Adrenal gland (tissue), 12 donors: ENCODE data around the gene DNAJB5. TPM values are rescaled to one million over a fixed set of nuclear protein-coding genes. Genes with fewer than 3 reads are reported as not detected.

Source experiments
- DNase-seq, 7 donors: peaks; one replicate each; pipeline ENCODE4 v3.0.0-alpha.2; 2019 to 2020
- H3K27ac ChIP-seq, 5 donors: fragments of 200-600 bp; sonication (generic) in 4 of 5; 1 replicate in 3 of 5; 2 replicates in 2 of 5; pipeline versions ENCODE4 v1.5.1 to v1.8.0; 2016 to 2020; ENCODE audit warnings: mild to moderate bottlenecking in 1 of 5
- H3K27me3 ChIP-seq: fragments of 200-600 bp; 2 replicates; pipeline ENCODE4 v1.8.0; 2021
- H3K36me3 ChIP-seq, 2 donors: fragments of 200-600 bp; replicated peaks in 1 of 2; 1 replicate in 1 of 2; 2 replicates in 1 of 2; pipeline versions ENCODE4 v1.5.1 to v1.8.0; 2018 to 2022
- H3K4me1 ChIP-seq, 2 donors: fragments of 200-600 bp; replicated peaks in 1 of 2; 1 replicate in 1 of 2; 2 replicates in 1 of 2; pipeline versions ENCODE4 v1.5.1 to v1.8.0; 2018 to 2021
- H3K4me3 ChIP-seq, 4 donors: fragments of 200-600 bp; sonication (generic) in 3 of 4; one replicate each; pipeline ENCODE4 v1.5.1; 2016 to 2018
- H3K9me3 ChIP-seq, 3 donors: fragments of 200-600 bp; sonication (generic) in 1 of 3; replicated peaks in 1 of 3; 1 replicate in 2 of 3; 2 replicates in 1 of 3; pipeline versions ENCODE4 v1.5.1 to v1.8.0; 2016 to 2021
- POLR2A ChIP-seq, 2 donors: fragments of 450-650 bp; IDR thresholded peaks; one replicate each; pipeline ENCODE4 v1.6.1; 2017; ENCODE audit warnings: antibody characterized with exemption in 2 of 2, mild to moderate bottlenecking in 2 of 2, moderate library complexity in 1 of 2
- WGBS, 4 donors: extraction: QIAGEN DNeasy Blood & Tissue Kit in 2 of 4; methylation state at CpG; one replicate each; pipeline versions ENCODE4 v1.1.5 to v1.1.7; 2013 to 2017; 5-methylcytosine and 5-hydroxymethylcytosine counted together
- intact Hi-C, 2 donors: fragments of 100-400 bp; cut with DNase I; formaldehyde crosslinking; loops; one replicate each; pipeline versions ENCODE4 v1.14.1 to v1.15.0; 2022 to 2023
- polyA plus RNA-seq, 3 donors: library from polyadenylated mRNA; stranded (reverse); fragments of 200-250 nt in 2 of 3; fragments of 350-450 nt in 1 of 3; fragmentation: Illumina TruSeq in 1 of 3; extraction: RNeasy Lipid Tissue Mini Kit (QIAGEN cat#74804) in 1 of 3; gene quantifications; one replicate each; pipeline ENCODE4 v1.2.3, GENCODE V29; 2013 to 2014
- total RNA-seq, 9 donors: library from RNA; depleted of rRNA in 4 of 9; stranded (reverse); fragments of >200 nt in 4 of 9; fragments of 120-200 nt in 1 of 9; fragmentation: NEBNext Ultra II Directional in 1 of 9; extraction: Animal tissue kit (Norgen Biotek cat#: 25700) in 1 of 9; gene quantifications; one replicate each; pipeline versions ENCODE4 v1.1.0 to v1.2.4, GENCODE V29; 2013 to 2023
- TF ChIP-seq, protein P1 (sequence below), 6 experiments: fragments of 450-650 bp in 4 of 6; fragments of 200-600 bp in 2 of 6; sonication (generic) in 1 of 6; IDR thresholded peaks; 1 replicate in 5 of 6; 2 replicates in 1 of 6; pipeline versions ENCODE4 v1.5.1 to v1.8.0; 2016 to 2021; ENCODE audit warnings: antibody characterized with exemption in 6 of 6, mild to moderate bottlenecking in 2 of 6, moderate library complexity in 1 of 6
- donor health status: healthy with polysubstance abuse.
- donor health status: Bipolar disorder and iron deficiency.
- donor health status: DM: yes; HTN: yes; CAD: no.
- donor health status: DM: no; HTN: no; CAD: no.
- donor health status: DM: no; HTN: no; CAD: no.
- donor health status: DM: yes; HTN: yes; CAD: no.

DNAJB5 gene
- total and polyA plus RNA-seq, 12 donors: 6.2 to 22.4 (median 14.1) TPM

DNA sequence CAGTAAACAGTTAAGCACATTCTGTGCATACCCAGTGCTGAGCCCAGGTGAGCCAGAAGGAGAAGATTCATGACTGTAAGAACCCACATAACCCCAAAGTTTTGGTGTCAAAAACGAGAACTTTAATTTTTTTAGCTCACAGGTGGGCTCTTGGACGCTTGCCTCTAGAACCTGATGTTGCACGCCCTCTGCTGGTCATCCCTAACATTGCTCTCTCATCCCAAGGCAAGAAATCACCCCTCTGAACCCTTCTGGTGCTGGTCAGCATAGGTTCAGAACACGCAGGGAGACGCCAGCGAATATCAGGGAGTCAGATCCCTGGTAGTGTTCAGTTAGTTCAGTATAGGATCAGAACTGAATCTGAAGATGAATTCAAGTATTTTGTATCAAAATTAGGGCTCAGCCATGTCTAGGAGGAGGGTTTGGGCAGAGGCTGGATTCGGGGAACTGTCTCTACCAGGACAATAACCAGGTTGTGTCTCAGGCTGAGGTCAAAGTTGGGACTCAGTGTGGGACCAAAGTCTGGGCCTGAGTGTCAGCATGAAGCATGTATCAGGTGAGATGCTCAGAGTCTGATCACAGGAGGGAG lies 4.1 kb upstream of the DNAJB5 start:
- WGBS, 4 donors: 17 to 18% (median 18%) methylated on average over 6 to 7 of the region's 7 CpGs
- no peak overlapping the region for H3K27ac ChIP-seq
- intact Hi-C loops: loop anchor here in 1 of 2 donors (5.0 to 10.0 kb wide), 2 partner anchors 83 to 109 kb away; partner anchors contain the start of gene PIGO
- H3K4me1 ChIP-seq: peaks cover 4 to 5% of the 10 kb centered on the region in 2 donors
- no peak for TF ChIP-seq POLR2A (IDR thresholded peaks at IDR 0.05)
- TF ChIP-seq, protein P1, sequence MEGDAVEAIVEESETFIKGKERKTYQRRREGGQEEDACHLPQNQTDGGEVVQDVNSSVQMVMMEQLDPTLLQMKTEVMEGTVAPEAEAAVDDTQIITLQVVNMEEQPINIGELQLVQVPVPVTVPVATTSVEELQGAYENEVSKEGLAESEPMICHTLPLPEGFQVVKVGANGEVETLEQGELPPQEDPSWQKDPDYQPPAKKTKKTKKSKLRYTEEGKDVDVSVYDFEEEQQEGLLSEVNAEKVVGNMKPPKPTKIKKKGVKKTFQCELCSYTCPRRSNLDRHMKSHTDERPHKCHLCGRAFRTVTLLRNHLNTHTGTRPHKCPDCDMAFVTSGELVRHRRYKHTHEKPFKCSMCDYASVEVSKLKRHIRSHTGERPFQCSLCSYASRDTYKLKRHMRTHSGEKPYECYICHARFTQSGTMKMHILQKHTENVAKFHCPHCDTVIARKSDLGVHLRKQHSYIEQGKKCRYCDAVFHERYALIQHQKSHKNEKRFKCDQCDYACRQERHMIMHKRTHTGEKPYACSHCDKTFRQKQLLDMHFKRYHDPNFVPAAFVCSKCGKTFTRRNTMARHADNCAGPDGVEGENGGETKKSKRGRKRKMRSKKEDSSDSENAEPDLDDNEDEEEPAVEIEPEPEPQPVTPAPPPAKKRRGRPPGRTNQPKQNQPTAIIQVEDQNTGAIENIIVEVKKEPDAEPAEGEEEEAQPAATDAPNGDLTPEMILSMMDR (IDR thresholded peaks at IDR 0.05): peak; percentile 67 to 85 (median 76)
- H3K27me3 ChIP-seq: no peaks in the 10 kb centered on the region
- no peaks in the 10 kb centered on the region for H3K9me3 ChIP-seq
- H3K36me3 ChIP-seq: no peaks in the 10 kb centered on the region
- H3K4me3 ChIP-seq: no peak overlapping the region
- peak in 6 of 7 donors; percentile 59 to 90 (median 70) for DNase-seq

DNA sequence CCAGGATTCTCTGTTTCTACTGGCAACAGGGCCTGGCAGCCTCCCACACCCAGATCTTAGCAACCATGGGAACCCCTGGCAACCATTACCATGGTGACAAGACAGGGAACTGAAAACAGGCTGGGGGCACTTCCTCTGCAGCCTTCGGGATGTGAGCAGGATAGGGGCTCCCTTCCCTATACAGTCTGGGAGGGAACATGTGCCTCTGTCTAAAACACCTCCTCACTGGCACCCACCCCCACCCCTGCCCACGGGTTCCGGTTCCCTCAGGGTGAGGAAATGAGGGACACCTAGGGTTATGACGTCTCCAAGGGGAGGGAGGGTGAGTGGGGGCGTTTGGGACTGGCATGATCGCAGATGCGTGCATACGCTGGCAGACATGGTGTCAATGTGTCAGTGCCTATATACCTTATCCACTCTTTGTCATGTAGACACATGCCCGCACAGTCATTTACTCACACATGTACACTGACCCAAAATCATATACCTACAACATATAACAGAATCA lies 3.0 kb upstream of the DNAJB5 start:
- Histone ChIP-seq H3K27me3 (no peaks in the 10 kb centered on the region), H3K9me3 (no peaks in the 10 kb centered on the region), H3K4me3 (no peak overlapping the region), H3K4me1 (peaks cover 5 to 13% of the 10 kb centered on the region in 2 donors), H3K36me3 (no peaks in the 10 kb centered on the region), H3K27ac (peak overlapping the region in 1 of 5 donors; percentile 47)
- DNase-seq: peak in 4 of 7 donors; percentile 22 to 86 (median 38)
- intact Hi-C loops: loop anchor here in 1 of 2 donors (5.0 to 10.0 kb wide), 2 partner anchors 84 to 108 kb away; partner anchors contain the start of gene PIGO
- TF ChIP-seq, protein P1 (IDR thresholded peaks at IDR 0.05): no peak
- TF ChIP-seq POLR2A (IDR thresholded peaks at IDR 0.05): no peak
- WGBS, 4 donors: 47 to 61% (median 48%) methylated on average over 3 to 9 of the region's 9 CpGs

DNA sequence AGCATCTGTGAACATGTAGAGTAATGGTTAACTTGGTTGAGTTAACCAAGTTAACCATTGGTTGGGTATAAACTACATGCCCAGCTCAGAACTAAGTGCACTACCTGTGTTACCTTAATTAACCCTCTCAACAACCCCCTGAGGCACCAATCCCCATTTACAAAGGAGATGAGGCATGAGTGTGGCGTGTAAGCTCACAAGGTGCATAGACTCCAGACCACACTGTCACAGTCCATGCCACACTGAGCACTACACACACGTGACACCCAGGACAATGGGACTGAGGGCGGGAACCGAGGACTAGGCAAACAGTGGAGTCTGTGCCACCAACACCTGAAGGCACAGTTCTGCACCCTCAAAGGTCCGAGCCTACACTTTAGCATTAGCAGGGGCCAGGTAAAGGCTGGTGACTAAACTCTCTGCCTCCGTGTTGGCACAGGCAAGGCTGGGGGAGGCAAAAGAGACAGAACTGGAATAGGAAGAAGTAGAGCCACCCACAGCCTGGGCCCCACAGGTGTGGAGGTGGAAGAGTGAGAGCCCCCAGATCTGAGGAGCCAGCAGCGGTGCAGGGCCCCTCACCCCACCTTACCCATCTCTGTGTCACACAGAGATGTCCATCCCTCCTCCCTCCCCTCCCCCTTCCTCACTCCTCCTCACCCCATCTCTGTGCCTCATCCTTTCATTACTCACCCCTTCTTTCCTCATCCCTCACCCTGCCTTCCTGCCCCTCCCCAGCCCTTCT lies 2.2 kb upstream of the DNAJB5 start:
- no peak for TF ChIP-seq POLR2A (IDR thresholded peaks at IDR 0.05)
- TF ChIP-seq, protein P1 (IDR thresholded peaks at IDR 0.05): no peak
- DNase-seq: peak in 2 of 7 donors; percentile 15 to 67
- intact Hi-C loops: loop anchor here in 1 of 2 donors (5.0 to 10.0 kb wide), 2 partner anchors 85 to 107 kb away; partner anchors contain the start of gene PIGO
- peaks cover 11 to 20% of the 10 kb centered on the region in 2 donors for H3K4me1 ChIP-seq
- H3K27me3 ChIP-seq: no peaks in the 10 kb centered on the region
- no peaks in the 10 kb centered on the region for H3K36me3 ChIP-seq
- no peaks in the 10 kb centered on the region for H3K9me3 ChIP-seq
- H3K27ac ChIP-seq: peak overlapping the region in 1 of 5 donors; percentile 47
- WGBS, 4 donors: 71 to 78% (median 74%) methylated on average over 4 to 7 of the region's 7 CpGs
- no peak overlapping the region for H3K4me3 ChIP-seq
